HFFc6 (cell line): Measurements from ENCODE around the gene FRAS1. TPM values are rescaled to one million over a fixed set of nuclear protein-coding genes. Genes with fewer than 3 reads are reported as not detected.

Experiments
- DNase-seq: peaks from one replicate; pipeline ENCODE4 v3.0.0-alpha.2; 2018
- H3K27ac Mint-ChIP-seq: 2 replicates; pipeline ENCODE4 v1.8.0; 2020; ENCODE audit warnings: mild to moderate bottlenecking, mixed read lengths
- H3K27me3 Mint-ChIP-seq: 2 replicates; pipeline ENCODE4 v1.8.0; 2021; ENCODE audit warnings: mild to moderate bottlenecking, moderate library complexity, mixed read lengths; ENCODE audit not compliant: insufficient read depth
- H3K36me3 Mint-ChIP-seq: 2 replicates; pipeline ENCODE4 v1.8.0; 2021; ENCODE audit warnings: low read depth, mixed read lengths
- H3K4me1 Mint-ChIP-seq: 2 replicates; pipeline ENCODE4 v1.8.0; 2020; ENCODE audit warnings: low read depth, mixed read lengths
- H3K4me3 Mint-ChIP-seq: 2 replicates; pipeline ENCODE4 v1.8.0; 2020; ENCODE audit warnings: mild to moderate bottlenecking, moderate library complexity, mixed read lengths
- H3K9me3 Mint-ChIP-seq: 2 replicates; pipeline ENCODE4 v1.8.0; 2020; ENCODE audit warnings: mild to moderate bottlenecking, mixed read lengths
- CTCF ChIP-seq: fragments of 200-600 bp; sonication (generic); IDR thresholded peaks from 2 replicates; pipeline ENCODE4 v1.5.0; 2021; ENCODE audit warnings: antibody characterized with exemption, mild to moderate bottlenecking
- total RNA-seq, 6 experiments: library from RNA; stranded (reverse); fragmentation: NEBNext Ultra II Directional; extraction: Animal tissue kit (Norgen Biotek cat#: 25700); gene quantifications; 2 replicates in 1 of 6; 3 replicates in 5 of 6; pipeline ENCODE4 v1.2.3, GENCODE V29; 2021

The FRAS1 gene
- total RNA-seq, 6 experiments from 2014 or later: 1.7 to 11.0 (median 2.3) TPM

GRCh38 chr4:78426972-78427371 is 369.8 kb downstream of the FRAS1 start:
- no peak for DNase-seq
- Mint-ChIP-seq H3K4me3 (no peak overlapping the region), H3K27ac (no peak overlapping the region)

GRCh38 chr4:78428996-78429395 is 371.9 kb downstream of the FRAS1 start:
- Mint-ChIP-seq H3K4me1 (peaks cover 19% of the 10 kb centered on the region), H3K4me3 (no peak overlapping the region)

More at GRCh38 chr4:78426972-78427371, 369.8 kb downstream of the FRAS1 start:
- H3K27me3 Mint-ChIP-seq: peaks cover 6% of the 10 kb centered on the region
- no peaks in the 10 kb centered on the region for H3K36me3 Mint-ChIP-seq
- H3K4me1 Mint-ChIP-seq: no peaks in the 10 kb centered on the region; the same call in 1 of the 2 replicates
- no peak for TF ChIP-seq CTCF
- no peaks in the 10 kb centered on the region for H3K9me3 Mint-ChIP-seq

GRCh38 chr4:78432896-78433295 is 375.8 kb downstream of the FRAS1 start:
- H3K27me3 Mint-ChIP-seq: no peaks in the 10 kb centered on the region; the same call in 1 of the 2 replicates
- no peaks in the 10 kb centered on the region for H3K36me3 Mint-ChIP-seq
- peak overlapping the region; percentile 46 for H3K27ac Mint-ChIP-seq
- H3K4me3 Mint-ChIP-seq: no peak overlapping the region
- TF ChIP-seq CTCF: no peak
- H3K4me1 Mint-ChIP-seq: peaks cover 30% of the 10 kb centered on the region
- H3K9me3 Mint-ChIP-seq: no peaks in the 10 kb centered on the region
- peak; percentile 63 for DNase-seq

More at GRCh38 chr4:78428996-78429395, 371.9 kb downstream of the FRAS1 start:
- no peak for DNase-seq
- H3K27me3 Mint-ChIP-seq: peaks cover 6% of the 10 kb centered on the region
- no peak for TF ChIP-seq CTCF
- H3K9me3 Mint-ChIP-seq: no peaks in the 10 kb centered on the region
- H3K27ac Mint-ChIP-seq: no peak overlapping the region
- H3K36me3 Mint-ChIP-seq: no peaks in the 10 kb centered on the region

GRCh38 chr4:78437608-78438088 is 380.5 kb downstream of the FRAS1 start:
- TF ChIP-seq CTCF: no peak
- Mint-ChIP-seq H3K27me3 (no peaks in the 10 kb centered on the region; the same call in 1 of the 2 replicates), H3K9me3 (no peaks in the 10 kb centered on the region), H3K4me1 (peaks cover 38% of the 10 kb centered on the region), H3K27ac (peak overlapping the region; percentile 65; the same call in 1 of the 2 replicates), H3K4me3 (peak overlapping the region; percentile 32), H3K36me3 (no peaks in the 10 kb centered on the region)
- DNase-seq: peak; percentile 3

GRCh38 chr4:78439328-78439727 is 382.2 kb downstream of the FRAS1 start:
- DNase-seq: no peak
- H3K9me3 Mint-ChIP-seq: no peaks in the 10 kb centered on the region
- TF ChIP-seq CTCF: no peak
- H3K27me3 Mint-ChIP-seq: no peaks in the 10 kb centered on the region; the same call in 1 of the 2 replicates
- peaks cover 22% of the 10 kb centered on the region for H3K4me1 Mint-ChIP-seq
- H3K36me3 Mint-ChIP-seq: no peaks in the 10 kb centered on the region
- H3K27ac Mint-ChIP-seq: no peak overlapping the region
- H3K4me3 Mint-ChIP-seq: no peak overlapping the region
